Measurements from ENCODE around the gene ZEB1. TPM values are rescaled to one million over a fixed set of nuclear protein-coding genes. Genes with fewer than 3 reads are reported as not detected.

Gene ZEB1
- total and polyA plus RNA-seq, 2 of the 4 experiments (the other 2 are of a cell fraction), result 23.7 to 108 TPM

GRCh38 chr10:31413325-31413724, 94.3 kb downstream of the ZEB1 start:
- Histone ChIP-seq H3K4me3 (ENCODE audit: insufficient read depth, low read depth, low read length) (no peak overlapping the region), H2AK5ac (ENCODE audit: low read depth, low read length) (no peak overlapping the region), H3K4me1 (ENCODE audit: control insufficient read depth, insufficient read depth, low read length) (no peaks in the 10 kb centered on the region), H3K18ac (ENCODE audit: low read depth, low read length) (no peak overlapping the region), H2BK120ac (ENCODE audit: low read depth, low read length) (no peak overlapping the region), H2AK9ac (replicated peaks; ENCODE audit: low read depth, low read length, poor library complexity) (no peak overlapping the region), H2BK15ac (ENCODE audit: low read depth, low read length) (no peak overlapping the region), H3K27ac (ENCODE audit: insufficient read depth, low read length) (no peak overlapping the region), H3K4ac (ENCODE audit: low read depth, low read length) (no peak overlapping the region), H2AFZ (replicated peaks; ENCODE audit: low read length, poor library complexity) (no peak overlapping the region), H3K56ac (ENCODE audit: extremely low read depth, insufficient read depth, low read length) (no peak overlapping the region), H4K20me1 (ENCODE audit: insufficient read depth, low read length) (peaks cover 61% of the 10 kb centered on the region), H3K14ac (replicated peaks; ENCODE audit: low read depth, low read length) (no peak overlapping the region), H2BK20ac (ENCODE audit: low read depth, low read length) (no peak overlapping the region), H3K27me3 (ENCODE audit: control insufficient read depth, insufficient read depth, low read length) (no peaks in the 10 kb centered on the region), H3K79me1 (ENCODE audit: low read depth in 1 of 2, low read length in 2 of 2) (peaks cover 8 to 49% of the 10 kb centered on the region in 2 experiments; a peak in 3 of 4 replicates), H3K9me3 (ENCODE audit: control insufficient read depth, insufficient read depth, low read length) (no peaks in the 10 kb centered on the region), H3K4me2 (ENCODE audit: low read depth, low read length) (peak overlapping the region; percentile 15; the same call in 1 of the 2 replicates), H3K36me3 (ENCODE audit: control insufficient read depth, insufficient read depth, low read length) (no peaks in the 10 kb centered on the region), H3K9me1 (ENCODE audit: insufficient read depth, low read length) (peaks cover 4% of the 10 kb centered on the region), H3K23ac (ENCODE audit: low read depth, low read length) (no peak overlapping the region), H4K8ac (ENCODE audit: low read depth in 2 of 2, low read length in 2 of 2) (no peak overlapping the region), H4K91ac (ENCODE audit: insufficient read depth, low read depth, low read length) (no peak overlapping the region), H4K5ac (ENCODE audit: low read depth, low read length) (no peak overlapping the region), H2BK5ac (ENCODE audit: low read depth, low read length, poor library complexity, severe bottlenecking) (peak overlapping the region; percentile 36), H3K9ac (ENCODE audit: low read depth, low read length) (no peak overlapping the region)
- POLR2A ChIA-PET (ENCODE audit: unreplicated experiment), result interaction anchor here (0.6 kb wide), 1 partner anchor 551 kb away, joined by 3 read pairs; no protein-coding TSS in a partner anchor
- DNase-seq (peak; percentile 48), ATAC-seq (ENCODE audit: low read depth) (peak; percentile 73)
- no CpG with 5 or more reads among the region's 1 CpG for WGBS, 2 experiments (ENCODE audit: extremely low coverage in 2 of 2, insufficient read length in 1 of 2)
- dilution Hi-C loops (cut with HindIII; ENCODE audit: low sequenced_read_pairs, unreplicated experiment), result no loop called here
- intact Hi-C loops (cut with micrococcal nuclease), result no loop called here
- BruUV-seq (replicated peaks), result no TSS peak
- CTCF ChIA-PET, result no interaction called here
- in situ Hi-C loops (cut with MboI; ENCODE audit: low sequenced_read_pairs), result no loop called here
- TF ChIP-seq RAD21 (IDR thresholded peaks at IDR 0.05; ENCODE audit: low read length), result no peak
- no peak for TF ChIP-seq ELK1 (IDR thresholded peaks at IDR 0.05; ENCODE audit: borderline replicate concordance, low read depth, low read length)
- no peak for TF ChIP-seq SMC3 (IDR thresholded peaks at IDR 0.05; ENCODE audit: low read depth, low read length)
- TF ChIP-seq BHLHE40 (IDR thresholded peaks at IDR 0.05; ENCODE audit: low read depth, low read length), result no peak
